ENCODE data around the gene TSR3.
"Not testable (repeated sequence)": the region's sequence is repeated elsewhere in the genome, so short reads cannot be mapped to it uniquely, and the experiment has no call there.

TSR3 gene

DNA sequence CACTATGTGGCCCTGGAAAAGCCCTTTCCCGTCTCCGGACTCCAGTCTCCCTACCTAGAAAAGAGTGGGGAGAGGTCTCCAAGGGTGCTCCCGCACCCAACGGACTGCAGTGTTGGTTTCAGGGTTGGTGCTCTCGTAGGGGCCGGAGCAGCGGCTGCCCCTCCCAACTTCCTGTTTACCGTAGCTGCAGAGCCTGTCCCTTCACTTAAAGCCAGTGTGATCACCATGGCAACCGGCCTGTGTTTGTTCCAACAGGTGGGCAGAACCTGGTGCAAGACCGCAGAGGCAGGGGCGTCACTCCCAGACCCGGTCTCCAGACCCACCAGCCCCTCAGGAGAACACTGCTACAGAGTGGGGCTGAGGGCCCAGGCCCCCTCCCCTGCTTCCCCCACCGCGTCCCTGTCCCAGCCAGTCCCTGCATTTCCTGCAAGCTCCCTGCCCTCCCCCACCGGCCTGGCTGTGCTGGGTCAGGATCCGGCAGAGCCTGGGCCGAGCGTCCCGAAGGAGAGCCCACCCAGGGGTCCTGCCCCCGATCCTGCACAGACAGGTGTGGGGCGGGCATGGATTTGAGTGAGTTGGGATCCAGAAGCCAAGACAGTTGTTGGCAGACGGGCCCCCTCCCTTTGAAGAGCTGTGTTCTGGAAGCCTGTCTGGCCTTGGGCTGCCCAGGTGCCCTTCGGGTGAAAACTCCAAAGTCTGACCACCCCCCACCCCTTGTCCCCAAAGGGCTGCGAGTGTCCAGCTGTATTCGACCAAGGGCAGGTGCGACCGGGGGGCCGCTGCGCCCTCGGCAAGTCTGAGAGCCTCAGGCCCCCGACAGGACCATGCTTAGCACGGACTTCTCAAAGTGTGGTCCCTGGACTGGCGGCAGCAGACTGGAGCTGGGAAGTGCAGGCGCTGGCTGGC, 19.7 kb downstream of the TSR3 start:
- ChIA-PET POLR2A (interaction anchor here (0.8 kb wide), 1 partner anchor 11 kb away, joined by 3 read pairs; no protein-coding TSS in a partner anchor), CTCF (interaction anchor here (0.8 to 1.5 kb wide), 3 partner anchors 8 to 31 kb away, joined by 3 to 4 read pairs (median 4); no protein-coding TSS in a partner anchor)
- TF ChIP-seq, protein P1, sequence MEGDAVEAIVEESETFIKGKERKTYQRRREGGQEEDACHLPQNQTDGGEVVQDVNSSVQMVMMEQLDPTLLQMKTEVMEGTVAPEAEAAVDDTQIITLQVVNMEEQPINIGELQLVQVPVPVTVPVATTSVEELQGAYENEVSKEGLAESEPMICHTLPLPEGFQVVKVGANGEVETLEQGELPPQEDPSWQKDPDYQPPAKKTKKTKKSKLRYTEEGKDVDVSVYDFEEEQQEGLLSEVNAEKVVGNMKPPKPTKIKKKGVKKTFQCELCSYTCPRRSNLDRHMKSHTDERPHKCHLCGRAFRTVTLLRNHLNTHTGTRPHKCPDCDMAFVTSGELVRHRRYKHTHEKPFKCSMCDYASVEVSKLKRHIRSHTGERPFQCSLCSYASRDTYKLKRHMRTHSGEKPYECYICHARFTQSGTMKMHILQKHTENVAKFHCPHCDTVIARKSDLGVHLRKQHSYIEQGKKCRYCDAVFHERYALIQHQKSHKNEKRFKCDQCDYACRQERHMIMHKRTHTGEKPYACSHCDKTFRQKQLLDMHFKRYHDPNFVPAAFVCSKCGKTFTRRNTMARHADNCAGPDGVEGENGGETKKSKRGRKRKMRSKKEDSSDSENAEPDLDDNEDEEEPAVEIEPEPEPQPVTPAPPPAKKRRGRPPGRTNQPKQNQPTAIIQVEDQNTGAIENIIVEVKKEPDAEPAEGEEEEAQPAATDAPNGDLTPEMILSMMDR (IDR thresholded peaks at IDR 0.05; ENCODE audit: control extremely low read depth, extremely low read depth, low read depth, missing control alignments) = no peak
- DNase-seq (ENCODE audit: extremely low spot score) = peak; percentile 88

DNA sequence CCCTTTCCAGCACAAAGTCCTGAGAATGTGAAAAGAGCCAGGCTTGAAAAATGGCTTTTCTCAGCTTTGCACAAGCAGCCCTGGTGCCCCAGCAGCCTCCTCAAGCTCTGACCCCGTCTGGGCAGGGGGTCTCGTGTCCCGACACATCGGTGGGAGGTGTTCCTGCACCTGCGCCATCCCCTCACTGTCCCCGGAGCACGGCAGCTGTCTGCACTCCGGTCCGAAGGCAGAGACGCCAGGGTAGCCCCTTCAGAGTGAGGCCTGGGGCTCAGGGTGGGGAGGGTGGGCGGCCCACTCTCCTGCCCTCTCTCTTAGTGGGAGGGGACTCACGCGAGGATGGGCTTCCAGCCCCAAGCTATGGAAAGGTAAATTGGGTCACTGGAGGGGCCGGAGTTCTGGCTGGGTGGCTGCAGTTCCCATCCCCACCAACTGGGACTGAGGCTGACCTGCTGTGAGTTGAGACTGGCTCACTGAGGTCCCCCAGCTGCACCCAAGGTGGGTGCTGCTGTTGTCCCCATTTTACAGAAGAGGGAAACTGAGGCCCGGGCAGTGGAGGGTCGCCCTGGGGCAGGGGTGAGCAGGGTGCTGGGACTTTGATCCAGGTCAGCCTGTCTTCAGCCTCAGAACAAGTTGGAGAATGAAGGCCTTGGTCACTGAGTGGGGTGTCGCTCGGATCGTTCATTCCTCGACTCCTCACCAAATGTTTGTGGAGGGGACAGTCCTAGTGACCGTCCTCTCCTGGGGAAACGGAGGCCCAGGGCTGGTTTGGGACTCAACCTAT, 20.6 kb downstream of the TSR3 start:
- TF ChIP-seq, protein P1 (IDR thresholded peaks at IDR 0.05; ENCODE audit: control extremely low read depth, extremely low read depth, low read depth, missing control alignments) = no peak
- no peak for DNase-seq (ENCODE audit: extremely low spot score)
- CTCF ChIA-PET = interaction anchor here (1.0 to 1.5 kb wide), 3 partner anchors 11 to 29 kb away, joined by 3 to 7 read pairs (median 4); no protein-coding TSS in a partner anchor
- POLR2A ChIA-PET = no interaction called here

DNA sequence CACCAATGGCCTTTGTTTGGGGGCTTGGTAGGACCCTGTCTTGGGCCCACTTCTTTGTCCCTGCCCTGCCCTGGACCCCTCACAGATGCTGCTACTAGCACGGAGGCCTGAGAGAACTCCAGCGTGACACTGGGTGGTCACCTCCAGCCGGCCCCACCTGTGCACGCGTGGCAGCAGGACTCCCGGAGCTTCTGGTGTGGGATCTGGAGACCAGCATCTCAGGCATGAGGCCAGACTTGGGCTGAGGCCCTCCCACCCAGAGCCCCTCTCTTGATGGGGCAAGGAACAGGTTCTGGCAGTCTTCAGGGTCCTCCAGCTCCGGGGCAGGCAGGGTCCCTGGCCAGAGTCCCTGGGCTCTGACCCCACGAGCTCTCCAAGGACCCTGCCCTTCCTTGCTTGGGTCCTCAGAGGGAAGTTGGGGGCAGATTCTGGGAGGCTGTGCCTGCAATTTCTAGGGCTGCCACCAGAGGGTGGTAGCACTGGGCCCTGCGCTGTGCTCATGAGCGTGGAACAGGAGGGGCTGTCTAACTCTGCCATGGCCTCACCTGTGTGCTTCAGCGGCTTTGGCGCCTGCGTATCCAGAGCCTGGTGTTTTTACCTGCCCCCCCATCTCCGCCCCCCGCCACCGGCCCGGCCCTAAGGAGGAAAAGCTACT, 21.3 kb downstream of the TSR3 start:
- DNase-seq (ENCODE audit: extremely low spot score) = no peak
- CTCF ChIA-PET = interaction anchor here (1.0 to 1.5 kb wide), 3 partner anchors 7 to 30 kb away, joined by 3 to 7 read pairs (median 5); no protein-coding TSS in a partner anchor
- TF ChIP-seq, protein P1 (IDR thresholded peaks at IDR 0.05; ENCODE audit: control extremely low read depth, extremely low read depth, low read depth, missing control alignments) = peak; percentile 35
- POLR2A ChIA-PET = no interaction called here

- DNase-seq (ENCODE audit: extremely low spot score); POLR2A ChIA-PET: not testable (repeated sequence)
- CTCF ChIA-PET = interaction anchor here (1.0 to 1.5 kb wide), 2 partner anchors 9 to 377 kb away, joined by 4 to 5 read pairs; partner anchors contain the start of gene MAPK8IP3
Observed at GRCh38 chr16:1328961-1329360, 22.7 kb downstream of the TSR3 start.

DNA sequence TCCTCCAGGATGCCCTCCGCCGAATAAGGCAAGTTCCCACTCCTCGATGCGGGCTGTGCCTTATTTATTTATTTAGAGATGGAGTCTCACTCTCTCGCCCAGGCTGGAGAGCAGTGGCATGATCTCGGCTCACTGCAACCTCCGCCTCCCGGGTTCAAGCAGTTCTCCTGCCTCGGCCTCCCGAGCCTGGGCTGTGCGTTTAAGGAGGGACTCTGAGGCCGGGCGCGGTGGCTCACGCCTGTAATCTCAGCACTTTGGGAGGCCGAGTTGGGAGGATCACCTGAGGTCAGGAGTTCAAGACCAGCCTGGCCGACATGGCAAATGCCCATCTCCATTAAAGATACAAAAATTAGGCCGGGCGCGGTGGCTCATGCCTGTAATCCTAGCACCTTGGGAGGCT, 23.5 kb downstream of the TSR3 start:
- CTCF ChIA-PET = not testable (repeated sequence)

DNA sequence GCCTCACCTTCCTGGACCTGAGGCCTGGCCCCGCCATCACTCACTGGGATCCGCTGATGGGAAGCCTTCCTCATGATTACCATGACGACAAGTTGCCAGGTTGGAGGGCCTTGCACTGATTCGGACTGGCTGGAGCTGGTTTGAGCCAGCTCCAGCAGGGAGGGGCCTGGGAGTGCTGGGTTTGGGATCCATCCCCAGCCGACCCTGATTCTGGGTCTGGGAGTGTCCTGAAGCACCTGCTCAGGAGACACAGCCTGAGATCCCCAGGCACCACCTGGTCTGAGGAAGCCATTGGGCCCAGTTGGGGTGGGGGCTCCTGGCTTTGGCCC, 24.1 kb downstream of the TSR3 start:
- ChIA-PET POLR2A (interaction anchor here (0.6 kb wide), 1 partner anchor 54 kb away, joined by 3 read pairs; no protein-coding TSS in a partner anchor), CTCF (interaction anchor here (1.5 kb wide), 1 partner anchor 15 kb away, joined by 3 read pairs; no protein-coding TSS in a partner anchor)
- DNase-seq (ENCODE audit: extremely low spot score) = no peak
- TF ChIP-seq, protein P1 (IDR thresholded peaks at IDR 0.05; ENCODE audit: control extremely low read depth, extremely low read depth, low read depth, missing control alignments) = no peak

More for the DNA sequence above, 23.5 kb downstream of the TSR3 start:
- POLR2A ChIA-PET = interaction anchor here (0.6 kb wide), 1 partner anchor 53 kb away, joined by 3 read pairs; no protein-coding TSS in a partner anchor
- not testable (repeated sequence) for DNase-seq (ENCODE audit: extremely low spot score)

All from GM10248 (cell line).